Stimulated activated CD8-positive, alpha-beta memory T cell treated with anti-CD3 and anti-CD28 coated beads, Interleukin-4, amount 100 ng/mL, for 4 hours (primary cell): Measurements from ENCODE around the gene KRT4.

Source experiments
- DNase-seq, 2 donors: peaks; one replicate each; pipeline ENCODE4 v3.0.0-alpha.2; 2020; ENCODE audit warnings: low read depth in 2 of 2, low spot score in 1 of 2

KRT4 gene

GRCh38 chr12:52822771-52823510 is 9.0 kb upstream of the KRT4 start:
- no peak for DNase-seq

DNA sequence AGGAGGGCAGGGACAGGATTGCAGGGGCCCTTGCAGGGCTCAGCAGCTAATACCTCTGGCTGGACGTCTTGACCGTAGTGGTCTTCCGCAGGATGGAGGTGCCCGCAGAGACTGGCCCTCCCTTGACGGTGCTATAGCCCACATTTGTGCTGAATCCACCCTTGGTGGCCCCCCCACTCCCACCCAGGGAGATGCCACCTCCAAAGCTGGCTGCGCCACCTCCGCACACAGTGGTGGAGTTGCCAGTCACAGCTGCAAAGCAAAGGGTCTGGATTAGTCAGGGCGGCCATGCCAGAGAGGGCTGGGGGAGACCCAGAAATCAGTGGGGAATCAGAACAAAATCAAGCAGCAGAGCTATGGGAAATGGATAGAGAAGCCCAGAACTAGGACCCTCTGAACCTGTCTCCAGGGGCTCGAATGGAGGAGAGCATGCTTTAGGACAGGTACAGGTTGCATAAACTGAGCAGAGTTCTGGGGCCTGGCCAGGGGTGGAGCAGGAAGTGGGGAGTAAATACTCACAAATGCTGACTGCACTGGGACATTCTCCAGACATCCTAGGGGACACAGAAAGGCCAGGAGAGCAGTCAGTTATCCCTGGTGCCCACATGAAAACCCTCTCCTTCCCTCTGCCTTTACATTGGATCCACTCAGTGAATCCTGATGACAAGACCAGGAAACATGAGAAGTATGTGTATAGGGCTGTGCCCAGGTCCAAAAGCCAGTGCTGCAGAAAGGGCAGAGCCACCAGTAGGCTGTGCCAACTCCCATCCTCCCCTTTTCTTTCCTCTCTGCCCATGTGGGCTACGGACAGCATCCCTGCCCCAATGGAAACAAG is 8.1 kb upstream of the KRT4 start:
- no peak for DNase-seq

- no peak for DNase-seq
Measured at GRCh38 chr12:52821071-52821730, 7.3 kb upstream of the KRT4 start.

- DNase-seq = no peak
Measured at GRCh38 chr12:52820521-52820920, 6.6 kb upstream of the KRT4 start.

DNA sequence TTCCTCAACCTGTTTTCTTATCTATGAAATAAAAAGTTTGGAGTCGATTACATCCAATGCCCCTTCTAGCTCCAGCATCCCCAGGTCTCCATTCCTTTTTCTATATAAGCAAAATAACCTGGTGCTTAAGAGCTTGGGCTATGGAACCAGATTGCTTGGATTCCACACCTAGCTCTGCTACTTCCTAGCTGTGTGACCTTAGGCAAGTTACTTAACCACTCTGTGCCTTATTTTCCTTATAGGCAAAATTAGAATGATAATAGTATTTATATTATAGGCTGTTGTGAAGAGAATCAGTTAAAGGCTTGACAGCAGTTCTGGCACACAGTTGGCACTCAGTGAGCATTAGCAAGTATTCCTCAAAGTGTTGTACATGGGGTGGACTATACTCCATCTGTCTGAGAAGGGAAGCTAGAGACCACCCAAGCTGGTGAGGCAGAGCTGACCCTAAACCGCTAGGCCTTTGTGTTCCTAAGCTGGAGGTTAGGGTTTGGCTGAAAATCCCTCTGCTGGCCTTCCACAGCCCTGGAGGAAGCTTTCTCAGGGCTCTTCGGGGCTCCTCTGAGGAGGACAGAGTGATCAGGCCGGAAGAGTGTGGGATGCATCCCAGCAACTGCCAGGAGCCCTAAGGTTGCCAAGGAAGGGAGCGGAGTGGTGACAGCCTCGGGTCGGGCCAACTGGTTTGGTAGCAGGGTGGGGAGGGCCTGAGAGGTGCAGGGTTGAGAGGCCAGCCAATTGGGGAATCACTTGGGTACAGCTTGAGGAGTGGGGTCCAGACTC is 6.0 kb upstream of the KRT4 start:
- no peak for DNase-seq

GRCh38 chr12:52818887-52819420 is 5.0 kb upstream of the KRT4 start:
- no peak for DNase-seq

DNA sequence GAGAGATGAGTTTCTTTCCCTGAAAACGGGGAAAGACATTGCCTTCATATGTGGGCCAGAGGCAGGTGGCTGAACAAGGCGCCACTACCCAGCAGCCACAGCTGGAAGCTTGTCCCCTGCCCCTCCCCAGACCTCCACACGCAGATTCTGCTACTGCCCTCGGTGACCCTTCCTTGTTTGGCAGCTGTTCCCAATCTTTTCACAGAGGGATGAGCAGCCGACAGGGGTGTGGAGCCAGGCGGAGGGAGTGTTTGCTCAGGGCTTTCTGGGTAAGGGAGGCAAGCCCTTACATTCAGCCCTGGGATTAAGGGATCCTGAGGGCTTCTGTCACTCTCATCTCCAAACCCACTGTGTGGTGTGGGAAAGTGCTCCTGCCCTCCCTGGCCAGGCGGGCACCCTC is 4.5 kb upstream of the KRT4 start:
- DNase-seq = no peak

DNA sequence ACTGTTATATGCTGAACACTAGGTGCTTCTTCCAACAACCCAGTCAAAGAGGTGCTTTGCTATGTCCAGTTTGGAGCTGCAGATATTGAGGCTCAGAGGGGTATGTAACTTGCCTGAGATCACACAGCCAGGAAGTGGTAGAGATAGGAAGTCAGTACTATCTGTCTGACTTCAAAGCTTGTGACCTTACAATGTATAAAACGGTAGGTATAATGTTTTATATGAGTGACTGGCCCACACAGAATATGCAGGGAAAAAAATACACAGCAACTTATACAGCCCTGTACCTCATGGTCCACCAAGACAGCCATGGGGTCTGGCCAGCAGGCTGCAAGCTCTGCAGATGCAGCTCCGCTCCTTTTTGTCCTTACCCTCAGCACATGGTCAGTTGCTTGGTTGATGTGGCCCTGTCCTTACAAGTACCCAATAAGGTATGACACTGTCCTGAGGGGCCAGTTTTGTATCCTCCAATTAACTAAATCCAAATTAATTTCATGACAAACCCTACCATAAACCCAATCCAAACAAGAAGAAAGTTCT is 3.9 kb upstream of the KRT4 start:
- no peak for DNase-seq

GRCh38 chr12:52817003-52817698 is 3.2 kb upstream of the KRT4 start:
- DNase-seq = no peak

GRCh38 chr12:52815676-52816588 is 2.0 kb upstream of the KRT4 start:
- no peak for DNase-seq

DNA sequence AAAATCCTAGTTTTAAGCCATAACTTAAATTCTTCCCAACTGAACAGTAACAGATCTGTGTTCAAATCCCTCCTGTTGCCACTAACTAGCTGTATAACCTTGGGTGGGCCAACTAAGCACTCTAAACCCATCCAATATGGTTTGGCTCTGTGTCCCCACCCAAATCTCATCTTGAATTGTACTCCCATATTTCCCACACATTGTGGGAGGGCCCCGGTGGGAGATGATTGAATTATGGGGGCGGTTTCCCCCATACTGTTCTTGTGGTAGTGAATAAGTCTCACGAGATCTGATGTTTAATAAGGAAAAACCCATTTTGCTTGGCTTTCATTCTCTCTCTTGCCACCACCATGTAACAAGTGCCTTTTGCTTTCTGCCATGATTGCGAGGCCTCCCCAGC is 1.2 kb upstream of the KRT4 start:
- DNase-seq = no peak

DNA sequence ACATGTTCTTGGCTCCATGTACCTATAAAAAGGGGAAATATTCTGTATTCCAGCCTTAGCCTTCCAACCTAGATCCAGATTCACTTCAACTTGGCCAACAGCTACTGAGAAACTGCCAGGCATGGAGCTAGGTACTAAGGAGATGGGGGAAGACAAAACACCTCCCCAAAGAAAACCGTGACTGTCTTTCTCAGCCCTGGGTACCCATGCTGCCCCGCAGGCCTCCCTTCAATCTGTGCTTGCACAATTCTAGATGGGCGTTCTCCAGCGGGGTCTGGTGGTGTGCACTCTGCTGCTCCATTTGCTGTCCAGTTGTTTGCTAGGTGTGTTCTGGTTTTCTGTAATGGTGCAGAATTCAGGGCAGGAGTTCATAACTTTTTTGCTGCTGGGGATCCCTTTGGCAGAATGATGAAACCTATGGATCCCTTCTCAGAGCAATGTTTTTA is 817 bp upstream of the KRT4 start:
- DNase-seq = no peak

DNA sequence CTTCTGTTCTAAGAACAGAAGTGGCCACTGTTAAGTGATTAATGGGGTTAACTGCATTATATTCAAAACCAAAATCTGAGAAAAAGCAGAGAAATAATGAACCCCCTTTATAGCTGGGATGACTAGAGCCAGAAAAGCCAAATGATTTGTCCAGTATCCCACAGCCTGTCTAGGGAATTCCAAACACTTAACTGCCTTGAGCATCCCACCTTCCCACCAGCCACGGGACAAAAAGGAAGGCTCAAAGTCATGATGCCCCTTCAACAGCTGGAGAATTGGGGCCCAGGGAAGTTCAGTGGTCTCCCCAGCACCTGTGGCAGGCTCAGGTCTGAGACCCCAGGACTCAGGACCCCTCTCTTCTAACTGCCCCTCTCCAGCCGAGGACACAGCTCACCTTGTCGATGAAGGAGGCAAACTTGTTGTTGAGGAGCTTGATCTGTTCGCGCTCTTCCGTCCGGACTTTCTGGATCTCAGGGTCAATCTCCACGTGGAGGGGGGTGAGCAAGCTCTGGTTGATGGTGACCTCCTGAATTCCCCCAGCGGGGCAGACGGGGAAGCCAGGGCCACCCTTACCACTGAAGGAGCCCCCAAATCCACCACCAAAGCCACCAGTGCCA is 605 bp downstream of the KRT4 start:
- DNase-seq = no peak

- DNase-seq = no peak
Measured at GRCh38 chr12:52812749-52813148, 1.2 kb downstream of the KRT4 start.

GRCh38 chr12:52812073-52812400 is 1.9 kb downstream of the KRT4 start:
- DNase-seq = no peak

DNA sequence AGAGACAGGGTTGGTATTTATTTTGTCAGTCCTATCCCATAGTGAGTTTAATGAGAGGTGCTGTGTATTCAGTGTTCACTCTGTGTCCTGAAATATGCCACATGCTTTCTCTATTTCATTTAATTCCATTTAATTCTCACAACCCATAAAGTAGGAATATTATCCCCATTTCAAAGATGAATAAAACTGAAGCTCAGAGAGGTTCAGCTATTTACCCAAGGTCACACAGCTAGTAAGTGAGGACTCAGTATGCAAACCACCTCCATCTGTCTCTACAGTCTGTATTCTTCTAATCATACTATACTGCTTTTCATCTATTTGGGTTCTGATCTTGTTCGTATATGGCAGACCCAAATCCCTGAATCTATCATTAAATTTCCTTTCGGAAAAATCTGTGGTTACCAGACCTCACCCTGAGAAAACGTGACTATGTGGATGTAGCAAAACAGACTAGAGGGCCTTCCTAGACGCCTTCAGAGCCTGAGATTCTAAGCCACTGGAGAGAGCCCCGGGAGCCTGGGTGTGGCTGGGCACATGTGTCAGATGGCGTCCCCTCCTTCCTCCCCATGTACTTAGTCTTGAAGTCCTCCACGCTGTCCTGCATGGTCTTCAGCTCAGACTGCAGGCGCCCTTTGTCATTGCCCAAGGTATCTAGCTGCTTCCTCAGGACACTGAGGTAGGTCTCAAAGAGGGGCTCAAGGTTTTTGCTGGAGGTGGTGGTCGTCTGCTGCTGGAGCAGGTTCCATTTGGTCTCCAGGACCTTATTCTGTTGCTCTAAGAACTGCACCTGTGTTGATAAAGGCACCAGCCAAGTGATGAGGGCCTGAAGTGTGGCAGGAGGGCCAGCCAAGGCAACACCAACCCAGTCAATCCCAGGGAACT is 2.5 kb downstream of the KRT4 start:
- no peak for DNase-seq

- DNase-seq = no peak
Measured at GRCh38 chr12:52810554-52810953, 3.4 kb downstream of the KRT4 start.

- no peak for DNase-seq
Measured at GRCh38 chr12:52809166-52809565, 4.8 kb downstream of the KRT4 start.
